GM19452 (cell line): ENCODE measurements around the gene CEP89.
"Not testable (repeated sequence)": the region's sequence is repeated elsewhere in the genome, so short reads cannot be mapped to it uniquely, and the experiment has no call there.

Experiments
- ATAC-seq: cut with Tn5 transposase; IDR thresholded peaks from one replicate; pipeline ENCODE4 v1.9.1; 2021; ENCODE audit not compliant: unreplicated experiment

CEP89 gene

GRCh38 chr19:32896516-32897214, 75.1 kb downstream of the CEP89 start:
- ATAC-seq, result no peak

GRCh38 chr19:32895384-32895783, 76.4 kb downstream of the CEP89 start:
- no peak for ATAC-seq

- ATAC-seq, result no peak
These were observed 80.1 kb downstream of the CEP89 start for GRCh38 chr19:32891609-32892008.

GRCh38 chr19:32890841-32891240, 80.9 kb downstream of the CEP89 start:
- ATAC-seq, result no peak

- ATAC-seq, result no peak
These were observed 81.4 kb downstream of the CEP89 start for GRCh38 chr19:32890326-32890725.

- ATAC-seq, result no peak
These were observed 82.4 kb downstream of the CEP89 start for GRCh38 chr19:32889137-32889934.

GRCh38 chr19:32887572-32888215, 84.1 kb downstream of the CEP89 start:
- no peak for ATAC-seq

GRCh38 chr19:32886241-32886640, 85.5 kb downstream of the CEP89 start:
- no peak for ATAC-seq

- ATAC-seq, result not testable (repeated sequence)
These were observed 86.5 kb downstream of the CEP89 start for GRCh38 chr19:32885255-32885654.

GRCh38 chr19:32881766-32882165, 90.0 kb downstream of the CEP89 start:
- no peak for ATAC-seq

GRCh38 chr19:32880622-32881021, 91.1 kb downstream of the CEP89 start:
- no peak for ATAC-seq

GRCh38 chr19:32879741-32880140, 92.0 kb downstream of the CEP89 start:
- ATAC-seq, result no peak

GRCh38 chr19:32878988-32879387, 92.8 kb downstream of the CEP89 start:
- no peak for ATAC-seq

- no peak for ATAC-seq
These were observed 93.6 kb downstream of the CEP89 start for GRCh38 chr19:32877977-32878745.

- ATAC-seq, result no peak
These were observed 94.3 kb downstream of the CEP89 start for GRCh38 chr19:32877323-32877912.

GRCh38 chr19:32876919-32877285, 94.9 kb downstream of the CEP89 start:
- ATAC-seq, result no peak

- ATAC-seq, result no peak
These were observed 95.4 kb downstream of the CEP89 start for GRCh38 chr19:32876236-32876918.

- ATAC-seq, result no peak
These were observed 96.3 kb downstream of the CEP89 start for GRCh38 chr19:32875428-32875827.

GRCh38 chr19:32874605-32875004, 97.2 kb downstream of the CEP89 start:
- ATAC-seq, result no peak

GRCh38 chr19:32873247-32873959, 98.4 kb downstream of the CEP89 start:
- ATAC-seq, result no peak
